ENCODE results near the gene CD6.

DNA sequence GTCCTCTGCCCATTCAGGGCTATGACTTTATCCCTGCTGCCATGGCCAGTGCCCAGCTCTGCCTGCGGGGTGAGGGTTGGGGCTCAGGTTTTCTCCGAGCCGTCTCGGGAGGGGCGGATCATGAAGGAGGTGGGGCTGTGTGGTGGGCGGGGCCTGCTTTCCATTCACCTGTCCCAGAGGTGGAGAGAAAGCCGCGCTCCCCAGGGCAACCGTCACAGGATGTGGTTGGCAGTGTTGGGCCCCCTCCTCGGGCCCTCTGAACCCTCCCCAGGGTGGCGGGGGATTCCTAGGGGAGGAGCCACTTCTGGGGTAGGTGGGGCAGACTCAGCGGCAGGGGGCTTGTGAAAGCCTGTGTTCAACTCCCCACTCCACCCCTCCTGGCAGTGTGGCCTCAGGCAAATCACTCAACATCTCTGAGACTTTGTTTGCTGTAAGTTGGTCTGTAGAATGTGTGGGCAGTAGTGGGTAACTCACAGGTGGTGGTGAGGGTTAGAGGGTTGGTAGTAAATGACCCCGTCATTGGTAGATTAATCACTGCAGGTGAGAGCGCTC, 50.3 kb downstream of the CD6 start:
- TF ChIP-seq, protein P1, sequence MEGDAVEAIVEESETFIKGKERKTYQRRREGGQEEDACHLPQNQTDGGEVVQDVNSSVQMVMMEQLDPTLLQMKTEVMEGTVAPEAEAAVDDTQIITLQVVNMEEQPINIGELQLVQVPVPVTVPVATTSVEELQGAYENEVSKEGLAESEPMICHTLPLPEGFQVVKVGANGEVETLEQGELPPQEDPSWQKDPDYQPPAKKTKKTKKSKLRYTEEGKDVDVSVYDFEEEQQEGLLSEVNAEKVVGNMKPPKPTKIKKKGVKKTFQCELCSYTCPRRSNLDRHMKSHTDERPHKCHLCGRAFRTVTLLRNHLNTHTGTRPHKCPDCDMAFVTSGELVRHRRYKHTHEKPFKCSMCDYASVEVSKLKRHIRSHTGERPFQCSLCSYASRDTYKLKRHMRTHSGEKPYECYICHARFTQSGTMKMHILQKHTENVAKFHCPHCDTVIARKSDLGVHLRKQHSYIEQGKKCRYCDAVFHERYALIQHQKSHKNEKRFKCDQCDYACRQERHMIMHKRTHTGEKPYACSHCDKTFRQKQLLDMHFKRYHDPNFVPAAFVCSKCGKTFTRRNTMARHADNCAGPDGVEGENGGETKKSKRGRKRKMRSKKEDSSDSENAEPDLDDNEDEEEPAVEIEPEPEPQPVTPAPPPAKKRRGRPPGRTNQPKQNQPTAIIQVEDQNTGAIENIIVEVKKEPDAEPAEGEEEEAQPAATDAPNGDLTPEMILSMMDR (tag by site-specific recombination; IDR thresholded peaks at IDR 0.05) = no peak
- TF ChIP-seq, protein P2, sequence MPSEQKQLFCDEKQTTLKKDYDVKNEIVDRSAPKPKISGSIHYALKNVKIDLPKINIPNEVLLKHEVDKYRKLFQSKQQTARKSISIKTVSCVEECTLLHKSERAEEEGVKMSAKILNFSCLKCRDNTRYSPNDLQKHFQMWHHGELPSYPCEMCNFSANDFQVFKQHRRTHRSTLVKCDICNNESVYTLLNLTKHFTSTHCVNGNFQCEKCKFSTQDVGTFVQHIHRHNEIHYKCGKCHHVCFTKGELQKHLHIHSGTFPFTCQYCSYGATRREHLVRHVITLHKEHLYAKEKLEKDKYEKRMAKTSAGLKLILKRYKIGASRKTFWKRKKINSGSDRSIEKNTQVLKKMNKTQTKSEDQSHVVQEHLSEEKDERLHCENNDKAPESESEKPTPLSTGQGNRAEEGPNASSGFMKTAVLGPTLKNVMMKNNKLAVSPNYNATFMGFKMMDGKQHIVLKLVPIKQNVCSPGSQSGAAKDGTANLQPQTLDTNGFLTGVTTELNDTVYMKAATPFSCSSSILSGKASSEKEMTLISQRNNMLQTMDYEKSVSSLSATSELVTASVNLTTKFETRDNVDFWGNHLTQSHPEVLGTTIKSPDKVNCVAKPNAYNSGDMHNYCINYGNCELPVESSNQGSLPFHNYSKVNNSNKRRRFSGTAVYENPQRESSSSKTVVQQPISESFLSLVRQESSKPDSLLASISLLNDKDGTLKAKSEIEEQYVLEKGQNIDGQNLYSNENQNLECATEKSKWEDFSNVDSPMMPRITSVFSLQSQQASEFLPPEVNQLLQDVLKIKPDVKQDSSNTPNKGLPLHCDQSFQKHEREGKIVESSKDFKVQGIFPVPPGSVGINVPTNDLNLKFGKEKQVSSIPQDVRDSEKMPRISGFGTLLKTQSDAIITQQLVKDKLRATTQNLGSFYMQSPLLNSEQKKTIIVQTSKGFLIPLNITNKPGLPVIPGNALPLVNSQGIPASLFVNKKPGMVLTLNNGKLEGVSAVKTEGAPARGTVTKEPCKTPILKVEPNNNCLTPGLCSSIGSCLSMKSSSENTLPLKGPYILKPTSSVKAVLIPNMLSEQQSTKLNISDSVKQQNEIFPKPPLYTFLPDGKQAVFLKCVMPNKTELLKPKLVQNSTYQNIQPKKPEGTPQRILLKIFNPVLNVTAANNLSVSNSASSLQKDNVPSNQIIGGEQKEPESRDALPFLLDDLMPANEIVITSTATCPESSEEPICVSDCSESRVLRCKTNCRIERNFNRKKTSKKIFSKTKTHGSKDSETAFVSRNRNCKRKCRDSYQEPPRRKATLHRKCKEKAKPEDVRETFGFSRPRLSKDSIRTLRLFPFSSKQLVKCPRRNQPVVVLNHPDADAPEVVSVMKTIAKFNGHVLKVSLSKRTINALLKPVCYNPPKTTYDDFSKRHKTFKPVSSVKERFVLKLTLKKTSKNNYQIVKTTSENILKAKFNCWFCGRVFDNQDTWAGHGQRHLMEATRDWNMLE (tag by site-specific recombination; conservative IDR thresholded peaks at IDR 0.05; ENCODE audit: low read depth) = no peak
- TF ChIP-seq ZNF701 (tag by site-specific recombination; IDR thresholded peaks at IDR 0.05) (no peak), ZNF76 (tag by site-specific recombination; IDR thresholded peaks at IDR 0.05; ENCODE audit: borderline replicate concordance, low read depth) (no peak), ZNF114 (tag by site-specific recombination; IDR thresholded peaks at IDR 0.05) (no peak)

Data from HEK293 (cell line).